HCT116 (cell line): Measurements from ENCODE around the gene KLHL25. TPM values are rescaled to one million over a fixed set of nuclear protein-coding genes. Genes with fewer than 3 reads are reported as not detected.

Experiments
- ATAC-seq: fragments of 200-7000 bp; cut with Tn5 transposase; 2 replicates; pipeline ENCODE4 v1.9.1; 2020; ENCODE audit warnings: mild to moderate bottlenecking, moderate library complexity
- BruUV-seq: library from RNA; stranded (reverse); fragments of 400-500 nt; replicated peaks from 2 replicates; lab custom pipeline; 2021; lab: Mats Ljungman, UMichigan
- CTCF ChIA-PET: fragments of 300-600 bp; sonication (Branson Sonifier 250); formaldehyde crosslinking; loops from one replicate; lab custom pipeline; 2021; ENCODE audit warnings: antibody characterized with exemption; lab: Charles Lee
- POLR2A ChIA-PET: fragments of 300-600, 350-600 bp; sonication (Branson Sonifier 250); formaldehyde crosslinking; loops from one replicate; lab custom pipeline; 2021; ENCODE audit warnings: antibody characterized with exemption; lab: Charles Lee
- RAD21 ChIA-PET, 2 experiments: fragments of 300-600 bp; sonication (Branson Sonifier 250); formaldehyde crosslinking; loops; one replicate each; lab custom pipeline; 2023; ENCODE audit warnings: low total read pairs in 2 of 2; ENCODE audit not compliant: uncharacterized antibody in 2 of 2, unreplicated experiment in 2 of 2, low non-redundant PET in 1 of 2; lab: Charles Lee
- DNase-seq: peaks from one replicate; pipeline ENCODE4 v3.0.0-alpha.2; 2010; ENCODE audit warnings: low read depth, low spot score
- H2AFZ ChIP-seq: fragments of 200-600 bp; shearing (Covaris generic), sonication (generic); 2 replicates; pipeline ENCODE4 v1.6.1; 2017; ENCODE audit warnings: low read depth, mixed run types, mixed read lengths, antibody characterized with exemption, low read length; ENCODE audit not compliant: poor library complexity, severe bottlenecking
- H3K27ac ChIP-seq: 2 replicates; pipeline ENCODE4 v1.5.1; 2012; ENCODE audit warnings: low read depth, low read length
- H3K27me3 ChIP-seq: fragments of 200-600 bp; sonication (generic); 2 replicates; pipeline ENCODE4 v1.6.1; 2016; ENCODE audit warnings: mixed run types, low read length, mixed read lengths; ENCODE audit not compliant: insufficient read depth
- H3K36me3 ChIP-seq, 2 experiments: fragments of 200-500 bp in 1 of 2; fragments of 200-600 bp in 1 of 2; sonication (Bioruptor generic) in 1 of 2; sonication (generic) in 1 of 2; 2 replicates each; pipeline versions ENCODE4 v1.5.1 to v1.6.1; 2014 to 2016; ENCODE audit warnings: low read length in 2 of 2, inconsistent platforms in 1 of 2, mixed read lengths in 1 of 2, mixed run types in 1 of 2; ENCODE audit not compliant: insufficient read depth in 2 of 2, control insufficient read depth in 1 of 2
- H3K4me1 ChIP-seq, 2 experiments: fragments of 200-600 bp in 1 of 2; sonication (generic) in 1 of 2; 2 replicates each; pipeline versions ENCODE4 v1.5.1 to v1.6.1; 2012 to 2017; ENCODE audit warnings: low read length in 2 of 2, inconsistent platforms in 1 of 2, mild to moderate bottlenecking in 1 of 2, mixed read lengths in 1 of 2, mixed run types in 1 of 2, moderate library complexity in 1 of 2; ENCODE audit not compliant: insufficient read depth in 2 of 2, control insufficient read depth in 1 of 2
- H3K4me2 ChIP-seq: fragments of 200-600 bp; sonication (generic); 2 replicates; pipeline ENCODE4 v1.6.1; 2017; ENCODE audit warnings: mixed run types, low read length, mixed read lengths
- H3K4me3 ChIP-seq, 2 experiments: fragments of 200-600 bp in 1 of 2; sonication (generic) in 1 of 2; replicated peaks in 1 of 2; 2 replicates each; pipeline ENCODE4 v1.5.1; 2011 to 2016; ENCODE audit warnings: low read length in 2 of 2, control low read depth in 1 of 2, low read depth in 1 of 2, mild to moderate bottlenecking in 1 of 2, mixed read lengths in 1 of 2, mixed run types in 1 of 2
- H3K79me2 ChIP-seq: fragments of 200-600 bp; sonication (generic); 2 replicates; pipeline ENCODE4 v1.6.1; 2017; ENCODE audit warnings: mild to moderate bottlenecking, mixed run types, low read length, moderate library complexity, mixed read lengths; ENCODE audit not compliant: insufficient read depth
- H3K9ac ChIP-seq: fragments of 200-600 bp; sonication (generic); 2 replicates; pipeline ENCODE4 v1.6.1; 2016; ENCODE audit warnings: low read length, mixed read lengths
- H3K9me2 ChIP-seq: fragments of 200-600 bp; sonication (generic), shearing (Covaris generic); 2 replicates; pipeline ENCODE4 v1.6.1; 2017; ENCODE audit warnings: mixed run types, mild to moderate bottlenecking, moderate library complexity; ENCODE audit not compliant: insufficient read depth
- H3K9me3 ChIP-seq, 2 experiments: fragments of 200-500 bp in 1 of 2; fragments of 200-600 bp in 1 of 2; sonication (Bioruptor generic) in 1 of 2; sonication (generic) in 1 of 2; 2 replicates each; pipeline ENCODE4 v1.6.1; 2014 to 2017; ENCODE audit warnings: low read length in 2 of 2, mixed read lengths in 2 of 2, inconsistent platforms in 1 of 2, low read depth in 1 of 2, mild to moderate bottlenecking in 1 of 2, mixed run types in 1 of 2, moderate library complexity in 1 of 2; ENCODE audit not compliant: control insufficient read depth in 1 of 2, insufficient read depth in 1 of 2
- H4K20me1 ChIP-seq: fragments of 200-600 bp; sonication (generic), shearing (Covaris generic); 2 replicates; pipeline ENCODE4 v1.6.1; 2017; ENCODE audit warnings: mixed run types, mild to moderate bottlenecking, moderate library complexity; ENCODE audit not compliant: insufficient read depth
- ATF3 ChIP-seq: IDR thresholded peaks from 2 replicates; pipeline ENCODE4 v1.6.1; 2012
- CBX3 ChIP-seq: IDR thresholded peaks from 2 replicates; pipeline ENCODE4 v1.6.1; 2012; ENCODE audit warnings: low read depth
- ELF1 ChIP-seq: IDR thresholded peaks from 2 replicates; pipeline ENCODE4 v1.6.1; 2012; ENCODE audit warnings: low read depth, borderline replicate concordance
- EZH2 ChIP-seq: fragments of 200-600 bp; sonication (generic); IDR thresholded peaks from 2 replicates; pipeline ENCODE4 v1.6.1; 2017; ENCODE audit warnings: antibody characterized with exemption, mixed run types
- EZH2phosphoT487 ChIP-seq: fragments of 200-600 bp; IDR thresholded peaks from 2 replicates; pipeline ENCODE4 v1.6.1; 2018; ENCODE audit warnings: antibody characterized with exemption, borderline replicate concordance
- JUND ChIP-seq: IDR thresholded peaks from 2 replicates; pipeline ENCODE4 v1.6.1; 2012
- POLR2AphosphoS5 ChIP-seq: IDR thresholded peaks from 2 replicates; pipeline ENCODE4 v1.6.1; 2011; ENCODE audit warnings: mild to moderate bottlenecking, low read depth, low read length, moderate library complexity
- RAD21 ChIP-seq: IDR thresholded peaks from 2 replicates; pipeline ENCODE4 v1.6.1; 2012; ENCODE audit warnings: low read depth, mild to moderate bottlenecking
- SP1 ChIP-seq: IDR thresholded peaks from 2 replicates; pipeline ENCODE4 v1.6.1; 2012; ENCODE audit warnings: low read depth
- SRF ChIP-seq: IDR thresholded peaks from 2 replicates; pipeline ENCODE4 v1.6.1; 2012; ENCODE audit warnings: low read depth
- ZBTB33 ChIP-seq: IDR thresholded peaks from 2 replicates; pipeline ENCODE4 v1.6.1; 2011; ENCODE audit warnings: mild to moderate bottlenecking, low read length, moderate library complexity; ENCODE audit not compliant: insufficient replicate concordance; ENCODE audit errors: extremely low read depth
- intact Hi-C: fragments of 100-400 bp; cut with micrococcal nuclease; formaldehyde crosslinking; loops from 2 replicates; pipeline ENCODE4 v1.10.0; 2022
- microRNA counts: library from miRNA; unstranded; fragments of <30 nt; microRNA quantifications from one replicate; lab custom pipeline; 2015
- microRNA-seq: library from miRNA; unstranded; fragments of <30 nt; microRNA quantifications from one replicate; pipeline ENCODE4, GENCODE V29; 2016; ENCODE audit warnings: borderline number of aligned reads
- total RNA-seq: library from RNA; stranded (reverse); gene quantifications from one replicate; pipeline ENCODE4 v1.2.1, GENCODE V29; 2021; ENCODE audit not compliant: unreplicated experiment
- TF ChIP-seq, protein P1 (sequence below): IDR thresholded peaks from 2 replicates; pipeline ENCODE4 v1.6.1; 2012; ENCODE audit warnings: low read depth
- TF ChIP-seq, protein P2 (sequence below): IDR thresholded peaks from 2 replicates; pipeline ENCODE4 v1.6.1; 2012

The KLHL25 gene
- total RNA-seq, 1 experiment from 2014 or later: 5.3 TPM

- H2AFZ ChIP-seq: no peak overlapping the region
- H3K27ac ChIP-seq: no peak overlapping the region
- H3K79me2 ChIP-seq: no peaks in the 10 kb centered on the region
- DNase-seq: no peak
- ATAC-seq: no peak
- no peaks in the 10 kb centered on the region for H3K4me1 ChIP-seq
- H4K20me1 ChIP-seq: no peaks in the 10 kb centered on the region
- H3K36me3 ChIP-seq: no peaks in the 10 kb centered on the region
- no TSS peak for BruUV-seq
- TF ChIP-seq EZH2phosphoT487 (no peak), RAD21 (no peak), ELF1 (no peak), CBX3 (no peak), ZBTB33 (no peak), SP1 (no peak), JUND (no peak), SRF (no peak), EZH2 (no peak), ATF3 (no peak), POLR2AphosphoS5 (no peak)
- TF ChIP-seq, protein P1, sequence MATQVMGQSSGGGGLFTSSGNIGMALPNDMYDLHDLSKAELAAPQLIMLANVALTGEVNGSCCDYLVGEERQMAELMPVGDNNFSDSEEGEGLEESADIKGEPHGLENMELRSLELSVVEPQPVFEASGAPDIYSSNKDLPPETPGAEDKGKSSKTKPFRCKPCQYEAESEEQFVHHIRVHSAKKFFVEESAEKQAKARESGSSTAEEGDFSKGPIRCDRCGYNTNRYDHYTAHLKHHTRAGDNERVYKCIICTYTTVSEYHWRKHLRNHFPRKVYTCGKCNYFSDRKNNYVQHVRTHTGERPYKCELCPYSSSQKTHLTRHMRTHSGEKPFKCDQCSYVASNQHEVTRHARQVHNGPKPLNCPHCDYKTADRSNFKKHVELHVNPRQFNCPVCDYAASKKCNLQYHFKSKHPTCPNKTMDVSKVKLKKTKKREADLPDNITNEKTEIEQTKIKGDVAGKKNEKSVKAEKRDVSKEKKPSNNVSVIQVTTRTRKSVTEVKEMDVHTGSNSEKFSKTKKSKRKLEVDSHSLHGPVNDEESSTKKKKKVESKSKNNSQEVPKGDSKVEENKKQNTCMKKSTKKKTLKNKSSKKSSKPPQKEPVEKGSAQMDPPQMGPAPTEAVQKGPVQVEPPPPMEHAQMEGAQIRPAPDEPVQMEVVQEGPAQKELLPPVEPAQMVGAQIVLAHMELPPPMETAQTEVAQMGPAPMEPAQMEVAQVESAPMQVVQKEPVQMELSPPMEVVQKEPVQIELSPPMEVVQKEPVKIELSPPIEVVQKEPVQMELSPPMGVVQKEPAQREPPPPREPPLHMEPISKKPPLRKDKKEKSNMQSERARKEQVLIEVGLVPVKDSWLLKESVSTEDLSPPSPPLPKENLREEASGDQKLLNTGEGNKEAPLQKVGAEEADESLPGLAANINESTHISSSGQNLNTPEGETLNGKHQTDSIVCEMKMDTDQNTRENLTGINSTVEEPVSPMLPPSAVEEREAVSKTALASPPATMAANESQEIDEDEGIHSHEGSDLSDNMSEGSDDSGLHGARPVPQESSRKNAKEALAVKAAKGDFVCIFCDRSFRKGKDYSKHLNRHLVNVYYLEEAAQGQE: no peak
- TF ChIP-seq, protein P2, sequence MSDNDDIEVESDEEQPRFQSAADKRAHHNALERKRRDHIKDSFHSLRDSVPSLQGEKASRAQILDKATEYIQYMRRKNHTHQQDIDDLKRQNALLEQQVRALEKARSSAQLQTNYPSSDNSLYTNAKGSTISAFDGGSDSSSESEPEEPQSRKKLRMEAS: no peak
- H3K9ac ChIP-seq: no peak overlapping the region
- no peaks in the 10 kb centered on the region for H3K27me3 ChIP-seq
- POLR2A ChIA-PET: no interaction called here
- RAD21 ChIA-PET: no interaction called here
- CTCF ChIA-PET: no interaction called here
- intact Hi-C loops: no loop called here
- H3K9me2 ChIP-seq: no peaks in the 10 kb centered on the region
- no peak overlapping the region for H3K4me3 ChIP-seq
- H3K9me3 ChIP-seq: no peaks in the 10 kb centered on the region
- H3K4me2 ChIP-seq: no peak overlapping the region
These were observed 84.3 kb downstream of the KLHL25 start for GRCh38 chr15:85710340-85710842.

MicroRNAs encoded within 50 kb of the gene (microRNA counts, 767-probe panel; counts per million panel counts)
- not detected for microRNA hsa-miR-1276 (lab: Ali Mortazavi, UCI)

Small RNA genes within 50 kb of the gene (microRNA-seq; reads per million reads assigned to microRNA genes)
- gene MIR1276 (2.0 reads per million), gene MIR548AP (not detected)
